Measurements from ENCODE around the gene PAN3.

The PAN3 gene

GRCh38 chr13:28257305-28257704, 119.0 kb downstream of the PAN3 start:
- TF ChIP-seq CTCF (IDR thresholded peaks at IDR 0.05): no peak

GRCh38 chr13:28258417-28258816, 120.1 kb downstream of the PAN3 start:
- no peak for TF ChIP-seq CTCF (IDR thresholded peaks at IDR 0.05)

GRCh38 chr13:28267497-28267896, 129.2 kb downstream of the PAN3 start:
- TF ChIP-seq CTCF (IDR thresholded peaks at IDR 0.05): no peak

GRCh38 chr13:28268800-28269223, 130.5 kb downstream of the PAN3 start:
- TF ChIP-seq CTCF (IDR thresholded peaks at IDR 0.05): no peak

- TF ChIP-seq CTCF (IDR thresholded peaks at IDR 0.05): no peak
Measured at GRCh38 chr13:28271056-28271840, 132.9 kb downstream of the PAN3 start.

- no peak for TF ChIP-seq CTCF (IDR thresholded peaks at IDR 0.05)
Measured at GRCh38 chr13:28273919-28274318, 135.6 kb downstream of the PAN3 start.

- no peak for TF ChIP-seq CTCF (IDR thresholded peaks at IDR 0.05)
Measured at GRCh38 chr13:28282451-28282850, 144.1 kb downstream of the PAN3 start.

- TF ChIP-seq CTCF (IDR thresholded peaks at IDR 0.05): no peak
Measured at GRCh38 chr13:28283600-28283999, 145.3 kb downstream of the PAN3 start.
